Progenitor cell of endocrine pancreas (in vitro differentiated cells): ENCODE results near the gene SPAG16. TPM values are rescaled to one million over a fixed set of nuclear protein-coding genes. Genes with fewer than 3 reads are reported as not detected.
A peak's percentile ranks its signal among the peaks of the same experiment; 100 is the strongest.

ENCODE experiments used
- DNase-seq: peaks from one replicate; pipeline ENCODE4 v3.0.0; 2021; ENCODE audit warnings: low spot score; ENCODE audit not compliant: unreplicated experiment
- H3K27ac Mint-ChIP-seq: 2 replicates; pipeline ENCODE4 v1.8.0; 2021; ENCODE audit warnings: mild to moderate bottlenecking, moderate library complexity, mixed read lengths
- H3K27me3 Mint-ChIP-seq: 2 replicates; pipeline ENCODE4 v1.8.0; 2021; ENCODE audit warnings: mixed read lengths
- H3K36me3 Mint-ChIP-seq: 2 replicates; pipeline ENCODE4 v1.8.0; 2022; ENCODE audit warnings: mixed read lengths; ENCODE audit not compliant: insufficient read depth
- H3K4me1 Mint-ChIP-seq: 2 replicates; pipeline ENCODE4 v1.8.0; 2021; ENCODE audit warnings: low read depth, mixed read lengths
- H3K4me3 Mint-ChIP-seq: 2 replicates; pipeline ENCODE4 v1.8.0; 2021; ENCODE audit warnings: low read depth, mild to moderate bottlenecking, moderate library complexity, mixed read lengths
- H3K9me3 Mint-ChIP-seq: 2 replicates; pipeline ENCODE4 v1.8.0; 2021; ENCODE audit warnings: low read depth, mixed read lengths
- CTCF ChIP-seq: fragments of 200-600 bp; sonication (generic); IDR thresholded peaks from one replicate; pipeline ENCODE4 v1.5.0; 2021; ENCODE audit warnings: antibody characterized with exemption, mild to moderate bottlenecking; ENCODE audit not compliant: unreplicated experiment
- total RNA-seq: library from RNA; stranded (reverse); gene quantifications from 2 replicates; pipeline ENCODE4 v1.2.1, GENCODE V29; 2021

The SPAG16 gene
- total RNA-seq, 1 donor from 2014 or later, result 52.8 TPM

GRCh38 chr2:213422211-213422610 is 137.9 kb downstream of the SPAG16 start:
- Mint-ChIP-seq H3K27me3 (no peaks in the 10 kb centered on the region), H3K9me3 (no peaks in the 10 kb centered on the region), H3K27ac (no peak overlapping the region), H3K4me3 (no peak overlapping the region), H3K36me3 (no peaks in the 10 kb centered on the region), H3K4me1 (no peaks in the 10 kb centered on the region)
- no peak for TF ChIP-seq CTCF
- no peak for DNase-seq

GRCh38 chr2:213425618-213426017 is 141.4 kb downstream of the SPAG16 start:
- no peaks in the 10 kb centered on the region for H3K4me1 Mint-ChIP-seq
- H3K4me3 Mint-ChIP-seq, result no peak overlapping the region
- H3K9me3 Mint-ChIP-seq, result peaks cover 14% of the 10 kb centered on the region
- H3K36me3 Mint-ChIP-seq, result peaks cover 7% of the 10 kb centered on the region
- H3K27me3 Mint-ChIP-seq, result no peaks in the 10 kb centered on the region
- DNase-seq, result no peak
- no peak overlapping the region for H3K27ac Mint-ChIP-seq
- no peak for TF ChIP-seq CTCF

- no peaks in the 10 kb centered on the region for H3K4me1 Mint-ChIP-seq
- H3K9me3 Mint-ChIP-seq, result peaks cover 31% of the 10 kb centered on the region
Measured at GRCh38 chr2:213429516-213429915, 145.3 kb downstream of the SPAG16 start.

GRCh38 chr2:213443921-213444320 is 159.7 kb downstream of the SPAG16 start:
- Mint-ChIP-seq H3K27ac (no peak overlapping the region), H3K4me3 (no peak overlapping the region), H3K27me3 (no peaks in the 10 kb centered on the region), H3K36me3 (peaks cover 15% of the 10 kb centered on the region), H3K9me3 (peaks cover 41% of the 10 kb centered on the region), H3K4me1 (peaks cover 4% of the 10 kb centered on the region)
- no peak for TF ChIP-seq CTCF
- DNase-seq, result no peak

More at GRCh38 chr2:213429516-213429915, 145.3 kb downstream of the SPAG16 start:
- Mint-ChIP-seq H3K4me3 (no peak overlapping the region), H3K27me3 (no peaks in the 10 kb centered on the region), H3K27ac (no peak overlapping the region), H3K36me3 (peaks cover 13% of the 10 kb centered on the region)
- DNase-seq, result no peak
- TF ChIP-seq CTCF, result no peak

- no peaks in the 10 kb centered on the region for H3K27me3 Mint-ChIP-seq
- peak; percentile 41 for DNase-seq
- peak overlapping the region; percentile 41 for H3K4me3 Mint-ChIP-seq
- no peak for TF ChIP-seq CTCF
- peak overlapping the region; percentile 97 for H3K27ac Mint-ChIP-seq
- H3K9me3 Mint-ChIP-seq, result peaks cover 30% of the 10 kb centered on the region
- H3K36me3 Mint-ChIP-seq, result peaks cover 12% of the 10 kb centered on the region
- peaks cover 27% of the 10 kb centered on the region for H3K4me1 Mint-ChIP-seq
Measured at GRCh38 chr2:213451542-213452239, 167.4 kb downstream of the SPAG16 start.
